Inferior parietal cortex (tissue), 1 donor: ENCODE results near the gene ZRANB1.
"Not testable (repeated sequence)": the region's sequence is repeated elsewhere in the genome, so short reads cannot be mapped to it uniquely, and the experiment has no call there.

ENCODE experiments used
- DNase-seq: peaks from one replicate; pipeline ENCODE4 v3.0.0-alpha.2; 2016; ENCODE audit errors: extremely low spot score

ZRANB1 gene

GRCh38 chr10:124963866-124964720 lies 22.2 kb downstream of the ZRANB1 start:
- DNase-seq, result no peak

- DNase-seq, result no peak
Observed at GRCh38 chr10:124966008-124966407, 24.1 kb downstream of the ZRANB1 start.

GRCh38 chr10:124967255-124967654 lies 25.3 kb downstream of the ZRANB1 start:
- no peak for DNase-seq

GRCh38 chr10:124971276-124971675 lies 29.4 kb downstream of the ZRANB1 start:
- DNase-seq, result no peak

- DNase-seq, result no peak
Observed at GRCh38 chr10:124972637-124973036, 30.7 kb downstream of the ZRANB1 start.

DNA sequence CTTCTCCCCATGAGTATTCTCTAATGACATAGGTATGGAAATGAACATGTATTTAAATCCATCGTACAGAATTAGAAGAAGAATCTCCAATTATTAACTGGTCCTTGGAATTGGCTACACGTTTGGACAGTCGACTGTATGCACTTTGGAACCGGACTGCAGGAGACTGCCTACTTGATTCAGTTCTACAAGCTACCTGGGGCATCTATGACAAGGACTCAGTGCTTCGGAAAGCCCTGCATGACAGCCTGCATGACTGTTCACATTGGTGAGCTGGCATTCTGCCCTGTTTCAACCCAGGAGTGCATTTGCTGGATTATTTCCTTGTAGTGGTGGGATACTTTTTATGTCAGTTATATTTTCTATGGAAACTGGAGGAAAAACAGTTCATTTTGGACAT lies 32.2 kb downstream of the ZRANB1 start:
- no peak for DNase-seq

GRCh38 chr10:124975977-124976514 lies 34.1 kb downstream of the ZRANB1 start:
- DNase-seq, result no peak

DNA sequence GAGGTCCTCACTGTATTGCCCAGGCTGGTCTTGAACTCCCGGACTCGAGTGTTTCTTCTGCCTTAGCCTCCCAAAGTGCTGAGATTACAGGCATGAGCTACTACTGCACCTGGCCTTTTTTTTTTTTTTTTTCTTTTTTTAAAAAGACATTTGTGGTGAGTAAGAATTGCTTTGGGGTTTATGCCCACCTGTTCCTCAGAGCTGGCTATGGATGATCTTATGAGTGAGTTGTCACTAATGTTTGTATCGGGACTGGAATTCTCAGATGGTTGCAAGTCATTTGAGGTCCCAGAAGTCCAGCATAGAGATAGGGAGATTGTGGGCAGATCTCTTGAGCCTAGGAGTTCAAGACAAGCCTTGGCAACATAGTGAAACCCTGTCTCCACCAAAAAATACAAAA lies 35.2 kb downstream of the ZRANB1 start:
- no peak for DNase-seq

DNA sequence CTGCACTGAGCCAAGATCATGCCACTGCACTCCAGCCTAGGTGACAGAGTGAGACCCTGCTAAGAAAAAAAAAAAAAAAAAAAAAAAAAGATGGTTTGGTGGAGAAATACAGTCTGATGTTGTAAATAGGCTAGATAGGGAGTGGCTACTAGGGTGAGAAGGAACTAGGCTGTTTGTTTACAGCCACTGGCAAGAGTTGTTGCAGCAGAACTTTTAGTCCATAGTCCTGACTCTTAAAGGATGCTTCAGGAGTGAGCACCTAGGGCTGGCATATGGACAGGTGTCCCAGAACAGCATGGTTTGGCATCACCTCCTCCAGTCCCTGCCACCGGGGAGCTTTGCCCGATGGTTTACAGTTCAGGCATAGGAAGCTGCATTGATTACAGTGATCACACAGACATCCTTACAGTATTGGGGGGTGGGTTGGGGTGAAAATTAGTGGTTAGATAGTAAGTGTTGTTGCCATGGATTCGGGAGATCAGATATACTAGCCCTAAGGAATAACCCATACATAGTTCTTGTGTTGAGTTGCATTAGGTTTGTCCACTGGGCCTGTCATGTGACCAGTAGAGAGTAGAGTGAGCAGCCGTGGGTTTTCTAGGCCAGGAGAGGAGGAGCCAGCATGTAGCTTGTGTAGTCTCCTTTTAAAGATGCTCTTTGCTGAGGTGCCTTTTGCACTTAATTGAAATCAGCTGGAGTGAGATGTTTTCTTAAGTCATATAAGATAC lies 35.9 kb downstream of the ZRANB1 start:
- DNase-seq, result no peak

- no peak for DNase-seq
Observed at GRCh38 chr10:124978376-124978725, 36.4 kb downstream of the ZRANB1 start.

DNA sequence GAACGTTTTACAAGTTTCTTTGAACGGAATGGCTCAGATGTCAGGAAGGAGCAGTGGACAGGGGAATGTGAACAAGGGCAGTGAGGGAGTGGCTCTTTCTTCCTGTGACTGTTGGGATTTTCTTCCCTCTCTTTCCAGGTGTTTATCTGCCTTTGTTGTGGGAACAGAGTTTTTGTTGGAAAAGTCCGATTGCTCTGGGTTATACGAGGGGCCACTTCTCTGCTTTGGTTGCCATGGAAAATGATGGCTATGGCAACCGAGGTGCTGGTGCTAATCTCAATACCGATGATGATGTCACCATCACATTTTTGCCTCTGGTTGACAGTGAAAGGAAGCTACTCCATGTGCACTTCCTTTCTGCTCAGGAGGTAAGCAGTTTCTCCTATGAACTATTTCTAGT lies 41.4 kb downstream of the ZRANB1 start:
- no peak for DNase-seq

GRCh38 chr10:124984376-124984775 lies 42.5 kb downstream of the ZRANB1 start:
- no peak for DNase-seq

- DNase-seq, result no peak
Observed at GRCh38 chr10:124985162-124985561, 43.2 kb downstream of the ZRANB1 start.

DNA sequence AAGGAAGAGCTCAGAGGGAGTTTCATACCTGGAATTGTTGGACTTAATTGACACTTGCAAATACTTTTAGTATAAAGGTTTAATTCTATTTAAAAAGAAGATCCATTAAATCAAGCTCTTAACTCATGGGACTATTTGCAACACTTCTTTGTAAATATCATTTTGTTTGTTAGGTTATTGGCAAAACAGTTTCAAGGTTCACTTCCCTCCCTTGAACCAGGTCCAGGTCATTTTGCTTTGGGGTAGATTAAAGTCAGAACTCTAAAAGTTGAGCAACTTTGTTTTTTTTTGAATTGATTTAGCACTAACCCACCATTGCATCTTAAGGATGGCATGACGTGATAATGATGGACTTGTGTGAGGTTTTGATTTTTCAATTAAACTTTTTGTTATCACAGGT lies 45.9 kb downstream of the ZRANB1 start:
- no peak for DNase-seq

DNA sequence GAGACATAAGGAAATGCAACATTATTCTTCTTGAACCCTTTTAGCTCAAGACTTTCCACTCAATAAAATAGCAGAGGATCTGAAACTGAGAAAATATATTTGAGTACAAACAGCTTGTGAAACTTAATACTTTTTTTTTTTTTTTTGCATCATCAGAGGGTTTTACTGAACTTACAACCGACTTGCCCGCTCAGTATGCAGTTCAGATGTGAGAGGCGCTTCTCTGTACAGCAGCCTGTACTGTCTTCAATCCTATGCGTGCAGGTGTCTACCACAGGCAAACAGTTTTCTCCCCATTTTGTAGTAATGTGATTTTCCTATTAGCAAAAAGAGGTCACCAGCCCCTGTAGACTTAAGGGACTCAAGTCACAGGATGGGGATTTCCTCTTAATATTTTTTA lies 46.8 kb downstream of the ZRANB1 start:
- DNase-seq, result not testable (repeated sequence)

DNA sequence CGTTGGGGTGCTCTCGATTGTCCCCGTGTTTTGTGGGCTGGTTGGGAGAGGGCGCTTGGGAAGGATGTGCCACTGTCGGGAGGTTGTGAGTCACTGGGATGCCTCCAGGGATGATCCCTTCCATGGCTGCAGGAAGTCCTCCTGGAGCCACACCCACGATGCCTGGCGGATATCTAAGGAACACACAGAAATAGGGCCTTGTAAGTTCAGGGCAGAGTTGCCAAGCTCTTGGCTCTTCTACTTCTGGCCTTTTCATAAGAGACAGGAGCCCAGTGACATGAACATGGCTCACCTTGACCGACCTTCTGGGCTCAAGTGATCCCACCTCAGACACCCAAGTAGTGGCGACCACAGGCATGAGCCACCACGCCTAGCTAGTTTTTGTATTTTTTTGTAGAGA lies 47.6 kb downstream of the ZRANB1 start:
- DNase-seq, result no peak

DNA sequence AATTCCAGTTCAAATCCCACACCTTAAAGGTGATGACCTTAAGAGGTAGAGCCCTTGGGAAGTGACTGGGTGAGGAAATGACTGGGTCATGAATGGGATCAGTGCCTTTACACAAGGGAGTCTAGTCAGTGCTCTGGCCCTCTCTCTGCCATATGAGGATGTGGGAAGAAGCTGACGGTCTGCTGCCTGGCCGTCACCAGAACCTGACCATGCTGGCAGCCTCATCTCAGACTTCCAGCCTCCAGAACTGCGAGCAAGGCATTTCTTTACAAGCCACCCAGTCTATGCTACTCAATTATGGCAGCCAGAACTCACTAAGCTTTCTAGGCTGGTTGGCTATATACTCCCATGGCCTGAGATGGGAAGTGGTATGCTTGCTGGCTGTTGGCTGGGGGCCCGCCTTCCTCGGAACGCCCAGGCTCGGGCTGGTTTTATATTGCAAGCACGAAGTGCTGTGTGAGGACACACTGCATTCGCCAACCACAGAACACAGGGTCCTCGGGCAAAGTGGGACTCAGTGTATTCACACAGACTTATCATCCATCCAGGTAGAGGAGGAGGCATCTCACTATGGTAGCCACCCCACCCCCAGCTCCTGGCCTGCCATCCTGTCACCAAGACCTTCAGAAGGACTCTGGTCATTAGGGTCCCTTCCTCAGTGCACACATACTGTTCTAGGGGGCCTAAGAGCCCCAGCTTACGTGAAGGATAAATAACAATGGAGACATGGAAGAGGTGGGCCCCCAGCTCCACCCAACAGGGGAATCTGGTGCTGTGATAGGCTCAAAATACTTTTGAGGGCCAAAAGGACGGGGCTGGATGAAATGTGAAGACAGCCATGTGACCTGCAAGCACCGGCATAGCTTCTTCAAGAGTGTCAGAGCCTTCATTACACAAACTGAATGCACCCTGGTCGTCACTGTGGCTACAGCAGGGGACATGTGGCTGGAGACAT lies 49.0 kb downstream of the ZRANB1 start:
- DNase-seq, result no peak

DNA sequence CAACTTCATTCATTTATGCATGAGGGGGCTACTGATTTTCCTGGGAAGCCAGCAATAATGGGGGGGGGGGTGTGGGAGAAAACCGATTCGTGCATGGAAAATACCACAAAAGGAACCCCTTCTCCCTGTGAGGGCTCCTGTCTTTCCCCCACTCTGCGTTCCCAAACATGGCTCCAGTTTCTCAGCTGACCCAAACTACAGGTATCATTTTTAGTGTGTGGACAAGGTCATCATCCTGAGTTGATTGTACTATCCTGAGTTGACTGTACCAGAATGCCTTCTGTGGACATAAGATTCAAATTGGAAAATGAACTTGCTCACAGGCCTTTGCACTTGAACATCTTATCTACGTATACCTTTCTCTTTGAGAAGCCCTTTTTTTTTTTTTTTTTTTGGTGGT lies 49.9 kb downstream of the ZRANB1 start:
- DNase-seq, result no peak

DNA sequence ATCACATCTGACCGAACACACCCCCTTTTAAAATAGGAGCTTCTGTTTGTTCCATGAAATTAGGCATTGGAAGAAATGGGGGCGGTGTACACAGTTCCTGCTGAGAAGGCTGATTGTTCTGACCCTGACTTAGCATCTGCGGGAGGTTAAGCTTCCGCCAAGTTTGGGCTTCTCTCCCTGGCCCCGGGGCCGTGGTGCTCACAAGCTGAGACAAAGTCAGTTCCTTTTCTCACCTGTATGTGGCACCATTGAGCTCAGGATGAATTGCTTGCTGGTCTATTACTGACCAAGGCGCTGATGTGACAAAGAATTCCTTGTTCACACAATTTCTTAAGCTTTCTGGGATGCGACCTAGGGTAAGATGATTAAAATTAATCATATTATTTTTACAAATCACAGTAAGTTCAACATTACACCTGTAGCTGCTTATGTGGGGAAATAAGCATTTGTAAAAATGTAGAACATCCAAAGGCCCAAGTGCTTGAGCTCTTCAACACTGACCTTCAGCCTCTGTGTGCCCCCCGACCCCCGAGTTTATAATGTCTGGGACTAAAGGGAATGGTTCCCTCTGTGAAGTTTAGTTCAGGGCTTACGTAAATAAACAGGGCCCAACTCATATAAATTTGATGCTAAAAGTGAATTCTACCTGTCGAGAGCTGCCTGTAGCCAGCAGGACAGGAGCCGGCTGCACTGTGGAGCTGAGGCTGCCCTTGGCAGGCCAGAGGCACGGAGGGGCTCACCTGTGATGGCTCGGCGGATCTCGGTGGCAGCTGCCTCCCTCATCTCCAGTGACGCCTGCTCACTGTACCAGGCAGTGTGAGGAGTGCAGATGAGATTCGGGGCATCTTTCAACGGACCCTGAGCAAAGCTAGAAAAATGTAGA lies 50.8 kb downstream of the ZRANB1 start:
- DNase-seq, result peak; percentile 80

GRCh38 chr10:124993345-124993708 lies 51.4 kb downstream of the ZRANB1 start:
- DNase-seq, result no peak
